H9 (cell line): ENCODE data around the gene ALLC. TPM values are rescaled to one million over a fixed set of nuclear protein-coding genes. Genes with fewer than 3 reads are reported as not detected.

ENCODE experiments used
- DNase-seq: peaks from one replicate; pipeline ENCODE4 v3.0.0-alpha.2; 2017
- H2AFZ ChIP-seq: one replicate; pipeline ENCODE4 v1.6.1; 2013; ENCODE audit warnings: mild to moderate bottlenecking, low read length, control low read depth, moderate library complexity
- H2AK5ac ChIP-seq: 2 replicates; pipeline ENCODE4 v1.6.1; 2013; ENCODE audit warnings: low read length, control low read depth, mixed read lengths; ENCODE audit not compliant: insufficient read length
- H2BK120ac ChIP-seq: one replicate; pipeline ENCODE4 v1.6.1; 2013; ENCODE audit warnings: low read depth, mild to moderate bottlenecking, low read length, control low read depth, inconsistent platforms; ENCODE audit not compliant: poor library complexity, severe bottlenecking
- H2BK12ac ChIP-seq: 2 replicates; pipeline ENCODE4 v1.6.1; 2013; ENCODE audit warnings: low read length, control low read depth, mixed read lengths, low read depth; ENCODE audit not compliant: insufficient read length
- H2BK15ac ChIP-seq: 2 replicates; pipeline ENCODE4 v1.6.1; 2013; ENCODE audit warnings: low read depth, low read length, control low read depth
- H2BK20ac ChIP-seq: one replicate; pipeline ENCODE4 v1.6.1; 2013; ENCODE audit warnings: low read depth, mild to moderate bottlenecking, low read length, control low read depth, inconsistent platforms; ENCODE audit not compliant: poor library complexity, severe bottlenecking
- H2BK5ac ChIP-seq: 2 replicates; pipeline ENCODE4 v1.6.1; 2013; ENCODE audit warnings: low read length, control low read depth, mixed read lengths; ENCODE audit not compliant: insufficient read length
- H3K14ac ChIP-seq: 2 replicates; pipeline ENCODE4 v1.6.1; 2013; ENCODE audit warnings: low read length, control low read depth; ENCODE audit not compliant: insufficient read depth
- H3K18ac ChIP-seq: 2 replicates; pipeline ENCODE4 v1.6.1; 2013; ENCODE audit warnings: low read depth, mild to moderate bottlenecking, mixed read lengths, low read length, control low read depth; ENCODE audit not compliant: insufficient read length
- H3K23ac ChIP-seq: 2 replicates; pipeline ENCODE4 v1.6.1; 2013; ENCODE audit warnings: low read length, control low read depth, mixed read lengths, low read depth; ENCODE audit not compliant: insufficient read length
- H3K23me2 ChIP-seq: 2 replicates; pipeline ENCODE4 v1.6.1; 2013; ENCODE audit warnings: low read depth, mild to moderate bottlenecking, mixed read lengths, low read length, control low read depth; ENCODE audit not compliant: insufficient read length, poor library complexity, severe bottlenecking
- H3K27ac ChIP-seq: 2 replicates; pipeline ENCODE4 v1.5.1; 2013; ENCODE audit warnings: low read length, control low read depth, mixed read lengths, low read depth; ENCODE audit not compliant: insufficient read length
- H3K27me3 ChIP-seq: 2 replicates; pipeline ENCODE4 v1.6.1; 2013; ENCODE audit warnings: low read length, control low read depth, inconsistent platforms; ENCODE audit not compliant: insufficient read depth
- H3K4ac ChIP-seq: 2 replicates; pipeline ENCODE4 v1.6.1; 2013; ENCODE audit warnings: low read depth, mild to moderate bottlenecking, control low read depth, inconsistent platforms, low read length, moderate library complexity
- H3K4me1 ChIP-seq: 2 replicates; pipeline ENCODE4 v1.6.1; 2013; ENCODE audit warnings: low read length, control low read depth, inconsistent platforms; ENCODE audit not compliant: insufficient read depth
- H3K4me2 ChIP-seq: 2 replicates; pipeline ENCODE4 v1.6.1; 2013; ENCODE audit warnings: low read length, control low read depth, mixed read lengths; ENCODE audit not compliant: insufficient read length, insufficient read depth
- H3K56ac ChIP-seq: 2 replicates; pipeline ENCODE4 v1.6.1; 2013; ENCODE audit warnings: low read depth, mild to moderate bottlenecking, mixed read lengths, low read length, control low read depth; ENCODE audit not compliant: insufficient read length
- H3K79me1 ChIP-seq: 2 replicates; pipeline ENCODE4 v1.6.1; 2013; ENCODE audit warnings: low read depth, mild to moderate bottlenecking, moderate library complexity, low read length, control low read depth, inconsistent platforms; ENCODE audit not compliant: insufficient read depth, poor library complexity, severe bottlenecking
- H3K79me2 ChIP-seq: 2 replicates; pipeline ENCODE4 v1.6.1; 2013; ENCODE audit warnings: low read length, control low read depth, inconsistent platforms; ENCODE audit not compliant: insufficient read depth
- H3K9ac ChIP-seq: 2 replicates; pipeline ENCODE4 v1.6.1; 2013; ENCODE audit warnings: low read length, control low read depth, mixed read lengths; ENCODE audit not compliant: insufficient read length; ENCODE audit errors: extremely low read depth
- H3K9me3 ChIP-seq: one replicate; pipeline ENCODE4 v1.6.1; 2013; ENCODE audit warnings: low read depth, low read length, inconsistent platforms; ENCODE audit not compliant: control insufficient read depth
- H3T11ph ChIP-seq: one replicate; pipeline ENCODE4 v1.6.1; 2013; ENCODE audit warnings: mild to moderate bottlenecking, low read length, control low read depth, inconsistent platforms
- H4K20me1 ChIP-seq: one replicate; pipeline ENCODE4 v1.6.1; 2013; ENCODE audit not compliant: control insufficient read depth, insufficient read length, insufficient read depth
- H4K5ac ChIP-seq: 2 replicates; pipeline ENCODE4 v1.6.1; 2013; ENCODE audit warnings: low read depth, mild to moderate bottlenecking, mixed read lengths, low read length, control low read depth; ENCODE audit not compliant: insufficient read length
- H4K8ac ChIP-seq: replicated peaks from 2 replicates; pipeline ENCODE4 v1.6.1; 2013; ENCODE audit warnings: low read length, control low read depth, mixed read lengths, low read depth; ENCODE audit not compliant: insufficient read length
- H4K91ac ChIP-seq: 2 replicates; pipeline ENCODE4 v1.6.1; 2013; ENCODE audit warnings: low read depth, mild to moderate bottlenecking, moderate library complexity, mixed read lengths, low read length, control low read depth; ENCODE audit not compliant: insufficient read length
- H3K27ac Mint-ChIP-seq, 3 experiments: 2 replicates in 2 of 3; 3 replicates in 1 of 3; pipeline ENCODE4 v1.8.0; 2020 to 2021; ENCODE audit warnings: mixed read lengths in 3 of 3, mild to moderate bottlenecking in 1 of 3, moderate library complexity in 1 of 3
- H3K27me3 Mint-ChIP-seq: 2 replicates; pipeline ENCODE4 v1.8.0; 2021; ENCODE audit warnings: low read depth, mild to moderate bottlenecking, moderate library complexity, mixed read lengths
- H3K36me3 Mint-ChIP-seq, 3 experiments: 2 replicates in 2 of 3; 3 replicates in 1 of 3; pipeline ENCODE4 v1.8.0; 2020 to 2021; ENCODE audit warnings: low read depth in 3 of 3, mixed read lengths in 3 of 3; ENCODE audit not compliant: insufficient read depth in 1 of 3
- H3K4me1 Mint-ChIP-seq, 2 experiments: 2 replicates each; pipeline ENCODE4 v1.8.0; 2020; ENCODE audit warnings: mixed read lengths in 2 of 2
- H3K4me3 Mint-ChIP-seq, 2 experiments: 2 replicates in 1 of 2; 3 replicates in 1 of 2; pipeline ENCODE4 v1.8.0; 2020 to 2021; ENCODE audit warnings: mild to moderate bottlenecking in 2 of 2, mixed read lengths in 2 of 2, moderate library complexity in 1 of 2
- H3K9me3 Mint-ChIP-seq, 2 experiments: 2 replicates in 1 of 2; 3 replicates in 1 of 2; pipeline ENCODE4 v1.8.0; 2020; ENCODE audit warnings: mild to moderate bottlenecking in 2 of 2, mixed read lengths in 2 of 2, moderate library complexity in 1 of 2
- WGBS: extraction: QIAGEN DNeasy Blood & Tissue Kit; methylation state at CpG from one replicate; pipeline ENCODE4 v1.1.7; 2013; ENCODE audit warnings: missing lambda C conversion rate, low lambda C conversion rate, mixed read lengths; ENCODE audit not compliant: insufficient read length; ENCODE audit errors: extremely low coverage; 5-methylcytosine and 5-hydroxymethylcytosine counted together
- total RNA-seq: library from RNA; stranded (reverse); gene quantifications from 2 replicates; pipeline ENCODE4 v1.2.1, GENCODE V29; 2021
- TF ChIP-seq, protein P1 (sequence below): fragments of 200-600 bp; sonication (generic); conservative IDR thresholded peaks from 3 replicates; pipeline ENCODE4 v1.8.0; 2021; ENCODE audit warnings: antibody characterized with exemption, mild to moderate bottlenecking

Gene ALLC
- total RNA-seq, 1 experiment from 2014 or later = not detected

DNA sequence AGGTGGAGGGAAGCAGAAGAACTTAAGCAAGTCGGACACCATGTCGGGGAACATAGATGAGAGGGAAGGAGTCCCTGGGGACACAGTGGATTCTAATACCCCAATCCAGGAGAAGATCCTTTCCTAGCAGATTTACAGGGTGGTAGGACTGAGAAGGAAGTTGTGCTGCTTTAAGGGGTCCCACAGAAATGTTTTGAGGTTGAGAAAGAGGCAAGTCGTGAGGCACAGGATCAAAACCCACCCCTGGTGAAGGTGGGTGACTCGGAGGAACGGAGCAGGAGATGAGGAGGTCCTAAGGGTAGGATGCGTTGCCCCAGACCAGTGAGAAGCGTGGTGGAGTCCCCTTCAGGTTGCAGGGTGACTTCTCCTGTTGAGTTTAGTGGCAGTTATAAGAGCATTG, 78.1 kb downstream of the ALLC start:
- WGBS = no CpG with 5 or more reads among the region's 7 CpGs
- no peaks in the 10 kb centered on the region for H3K36me3 Mint-ChIP-seq

More for the DNA sequence above, 78.1 kb downstream of the ALLC start:
- Histone ChIP-seq H3K56ac (no peak overlapping the region), H3K79me1 (no peaks in the 10 kb centered on the region), H3K9me3 (no peaks in the 10 kb centered on the region), H3T11ph (no peak overlapping the region), H3K27me3 (no peaks in the 10 kb centered on the region), H3K79me2 (no peaks in the 10 kb centered on the region), H2BK5ac (no peak overlapping the region), H4K5ac (no peak overlapping the region), H3K23ac (no peak overlapping the region), H3K27ac (no peak overlapping the region), H3K18ac (no peak overlapping the region), H3K14ac (no peak overlapping the region), H2BK12ac (no peak overlapping the region), H2BK15ac (no peak overlapping the region), H2BK120ac (no peak overlapping the region), H3K4ac (no peak overlapping the region), H3K4me2 (no peak overlapping the region), H3K4me1 (no peaks in the 10 kb centered on the region), H4K20me1 (no peaks in the 10 kb centered on the region), H2BK20ac (no peak overlapping the region), H2AK5ac (no peak overlapping the region), H4K8ac (no peak overlapping the region), H3K9ac (no peak overlapping the region), H2AFZ (no peak overlapping the region), H3K23me2 (no peaks in the 10 kb centered on the region), H4K91ac (no peak overlapping the region)
- Mint-ChIP-seq H3K27me3 (peaks cover 13% of the 10 kb centered on the region), H3K4me3 (no peak overlapping the region), H3K4me1 (no peaks in the 10 kb centered on the region), H3K9me3 (no peaks in the 10 kb centered on the region), H3K27ac (no peak overlapping the region; a peak in 1 of 7 replicates)
- TF ChIP-seq, protein P1, sequence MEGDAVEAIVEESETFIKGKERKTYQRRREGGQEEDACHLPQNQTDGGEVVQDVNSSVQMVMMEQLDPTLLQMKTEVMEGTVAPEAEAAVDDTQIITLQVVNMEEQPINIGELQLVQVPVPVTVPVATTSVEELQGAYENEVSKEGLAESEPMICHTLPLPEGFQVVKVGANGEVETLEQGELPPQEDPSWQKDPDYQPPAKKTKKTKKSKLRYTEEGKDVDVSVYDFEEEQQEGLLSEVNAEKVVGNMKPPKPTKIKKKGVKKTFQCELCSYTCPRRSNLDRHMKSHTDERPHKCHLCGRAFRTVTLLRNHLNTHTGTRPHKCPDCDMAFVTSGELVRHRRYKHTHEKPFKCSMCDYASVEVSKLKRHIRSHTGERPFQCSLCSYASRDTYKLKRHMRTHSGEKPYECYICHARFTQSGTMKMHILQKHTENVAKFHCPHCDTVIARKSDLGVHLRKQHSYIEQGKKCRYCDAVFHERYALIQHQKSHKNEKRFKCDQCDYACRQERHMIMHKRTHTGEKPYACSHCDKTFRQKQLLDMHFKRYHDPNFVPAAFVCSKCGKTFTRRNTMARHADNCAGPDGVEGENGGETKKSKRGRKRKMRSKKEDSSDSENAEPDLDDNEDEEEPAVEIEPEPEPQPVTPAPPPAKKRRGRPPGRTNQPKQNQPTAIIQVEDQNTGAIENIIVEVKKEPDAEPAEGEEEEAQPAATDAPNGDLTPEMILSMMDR = no peak
- no peak for DNase-seq
